GM19035 (cell line): Measurements from ENCODE around the gene PEX5L.
"Not testable (repeated sequence)": the region's sequence is repeated elsewhere in the genome, so short reads cannot be mapped to it uniquely, and the experiment has no call there.

Source experiments
- ATAC-seq: cut with Tn5 transposase; IDR thresholded peaks from one replicate; pipeline ENCODE4 v1.9.1; 2021; ENCODE audit not compliant: unreplicated experiment

PEX5L gene

GRCh38 chr3:179794355-179794754 is 242.4 kb downstream of the PEX5L start:
- ATAC-seq = no peak

GRCh38 chr3:179791793-179792192 is 244.9 kb downstream of the PEX5L start:
- no peak for ATAC-seq

GRCh38 chr3:179788996-179789395 is 247.7 kb downstream of the PEX5L start:
- ATAC-seq = no peak

- not testable (repeated sequence) for ATAC-seq
These were observed 253.9 kb downstream of the PEX5L start for GRCh38 chr3:179782841-179783240.

GRCh38 chr3:179775416-179776122 is 261.2 kb downstream of the PEX5L start:
- ATAC-seq = no peak

GRCh38 chr3:179772297-179772696 is 264.4 kb downstream of the PEX5L start:
- no peak for ATAC-seq

GRCh38 chr3:179771797-179772196 is 264.9 kb downstream of the PEX5L start:
- ATAC-seq = no peak

GRCh38 chr3:179769411-179770247 is 267.1 kb downstream of the PEX5L start:
- no peak for ATAC-seq

- no peak for ATAC-seq
These were observed 268.7 kb downstream of the PEX5L start for GRCh38 chr3:179768080-179768479.

- no peak for ATAC-seq
These were observed 270.2 kb downstream of the PEX5L start for GRCh38 chr3:179766416-179767133.

GRCh38 chr3:179765396-179765795 is 271.3 kb downstream of the PEX5L start:
- ATAC-seq = no peak

GRCh38 chr3:179760944-179761343 is 275.8 kb downstream of the PEX5L start:
- ATAC-seq = no peak

GRCh38 chr3:179750720-179751328 is 285.9 kb downstream of the PEX5L start:
- ATAC-seq = no peak

GRCh38 chr3:179745716-179746115 is 291.0 kb downstream of the PEX5L start:
- no peak for ATAC-seq

GRCh38 chr3:179745079-179745478 is 291.7 kb downstream of the PEX5L start:
- ATAC-seq = no peak
